ENCODE measurements around the gene NPY4R2.
"Not testable (repeated sequence)": the region's sequence is repeated elsewhere in the genome, so short reads cannot be mapped to it uniquely, and the experiment has no call there.

The NPY4R2 gene

GRCh38 chr10:47933462-47933861 lies 15.0 kb downstream of the NPY4R2 start:
- DNase-seq = not testable (repeated sequence)

DNA sequence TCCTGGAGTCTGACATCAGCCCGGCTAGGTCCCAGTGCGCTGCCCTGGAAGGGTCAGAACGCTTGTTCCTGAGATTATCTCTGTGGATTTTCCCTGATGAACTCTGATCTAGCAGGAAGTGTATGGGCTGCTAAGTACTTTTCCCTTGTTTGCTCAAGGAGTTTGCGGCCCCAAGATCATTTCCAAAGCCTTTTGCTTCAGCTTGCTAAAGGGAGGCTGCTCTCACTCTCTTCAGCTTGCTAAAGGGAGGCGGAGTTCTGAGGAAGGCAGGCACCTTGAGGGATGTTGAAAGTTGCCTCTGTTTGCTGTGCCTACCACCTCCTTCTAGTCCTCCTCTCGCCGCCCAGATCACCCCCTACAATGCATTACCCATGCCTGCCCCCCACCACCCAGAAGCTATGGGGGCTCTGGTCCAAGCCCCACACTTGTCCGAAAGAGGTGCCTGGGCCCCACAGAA lies 18.3 kb downstream of the NPY4R2 start:
- not testable (repeated sequence) for DNase-seq

DNA sequence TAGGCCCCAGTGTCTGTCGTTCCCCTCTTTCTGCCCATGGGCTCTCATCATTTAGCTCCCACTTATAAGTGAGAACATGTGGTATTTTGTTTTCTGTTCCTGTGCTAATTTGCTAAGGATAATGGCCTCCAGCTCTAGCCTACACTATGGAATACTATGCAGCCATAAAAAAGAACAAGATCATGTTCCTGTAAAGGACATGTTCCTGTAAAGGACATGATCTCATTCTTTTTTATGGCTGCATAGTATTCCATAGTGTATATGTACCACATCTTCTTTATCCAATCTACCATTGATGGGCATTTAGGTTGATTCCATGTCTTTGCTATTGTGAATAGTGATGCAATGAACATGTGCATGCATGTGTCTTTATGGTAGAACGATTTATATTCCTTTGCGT lies 19.2 kb downstream of the NPY4R2 start:
- not testable (repeated sequence) for DNase-seq

- DNase-seq = not testable (repeated sequence)
Observed at GRCh38 chr10:47940821-47941220, 22.4 kb downstream of the NPY4R2 start.

GRCh38 chr10:47941379-47941778 lies 22.9 kb downstream of the NPY4R2 start:
- DNase-seq = not testable (repeated sequence)

DNA sequence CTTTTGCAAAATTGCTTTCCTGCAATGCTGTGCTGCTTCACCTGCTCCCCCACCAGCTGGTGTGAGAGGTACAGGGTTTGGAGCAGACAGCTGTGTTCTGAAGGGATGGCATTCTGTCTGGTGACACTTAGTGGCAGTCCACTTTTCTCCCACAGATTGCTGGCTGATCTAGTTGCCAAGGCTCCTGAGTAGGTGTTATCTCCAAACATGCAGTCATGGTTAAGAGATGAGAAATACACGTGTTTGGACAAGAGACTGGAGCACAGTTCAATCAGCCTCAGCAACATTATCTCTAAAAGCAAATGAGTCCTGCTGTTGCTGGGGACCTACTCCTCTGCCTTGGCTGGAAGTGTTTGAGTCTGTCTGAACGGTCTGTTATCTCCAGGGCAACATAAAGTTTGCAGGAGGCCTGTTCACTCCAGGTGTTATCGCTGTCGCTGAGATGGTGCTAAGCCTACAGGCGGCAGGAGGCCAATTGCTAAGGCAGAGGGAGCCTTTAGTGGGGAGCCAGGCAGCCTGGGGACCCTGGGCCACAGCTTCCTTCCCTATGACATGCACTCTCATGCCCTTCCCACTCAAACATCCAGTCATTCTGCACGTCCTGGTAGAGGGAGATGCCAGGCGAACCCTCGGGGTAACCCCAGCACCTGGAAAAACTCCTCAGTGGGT lies 24.0 kb downstream of the NPY4R2 start:
- peak; percentile 21 for DNase-seq

- not testable (repeated sequence) for DNase-seq
Observed at GRCh38 chr10:47943328-47943727, 24.9 kb downstream of the NPY4R2 start.

DNA sequence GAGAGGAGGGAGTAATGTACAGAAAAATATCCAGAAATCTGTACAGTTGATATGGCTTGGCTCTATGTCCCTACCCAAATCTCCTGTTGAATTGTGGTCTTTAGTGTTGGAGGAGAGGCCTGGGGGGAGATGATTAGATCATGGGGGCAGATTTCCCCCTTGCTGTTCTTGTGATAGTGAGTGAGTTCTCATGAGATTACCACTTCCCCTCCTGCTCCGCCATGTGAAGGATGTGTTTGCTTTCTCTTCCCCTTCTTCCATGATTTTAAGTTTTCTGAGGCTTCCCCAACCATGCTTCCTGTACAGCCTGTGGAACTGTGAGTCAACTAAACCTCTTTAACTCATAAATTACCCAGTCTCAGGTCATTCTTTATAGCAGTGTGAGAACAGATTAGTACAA lies 29.0 kb downstream of the NPY4R2 start:
- DNase-seq = not testable (repeated sequence)

- not testable (repeated sequence) for DNase-seq
Observed at GRCh38 chr10:47957158-47957557, 38.7 kb downstream of the NPY4R2 start.

GRCh38 chr10:47959677-47960076 lies 41.2 kb downstream of the NPY4R2 start:
- not testable (repeated sequence) for DNase-seq

DNA sequence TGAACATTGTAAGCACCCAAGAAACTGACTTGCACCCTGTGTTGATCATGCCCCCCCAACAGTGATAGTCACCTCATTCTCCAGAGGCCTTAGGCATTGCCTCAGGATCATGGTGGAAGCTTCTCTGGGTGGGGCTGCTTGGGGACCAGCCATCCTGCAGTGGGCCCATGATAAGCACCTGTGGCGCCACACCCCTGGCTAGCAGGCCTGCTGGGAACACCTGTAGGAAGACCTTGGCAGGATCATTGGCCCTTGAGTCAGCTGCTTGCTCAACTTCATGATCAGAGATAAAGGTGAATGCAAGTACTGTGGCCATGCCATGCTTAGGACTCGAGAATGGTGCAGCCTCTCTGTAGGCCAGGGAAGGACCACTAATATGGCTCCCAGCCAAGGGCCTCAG lies 42.2 kb downstream of the NPY4R2 start:
- not testable (repeated sequence) for DNase-seq

- not testable (repeated sequence) for DNase-seq
Observed at GRCh38 chr10:47962785-47963184, 44.3 kb downstream of the NPY4R2 start.

- not testable (repeated sequence) for DNase-seq
Observed at GRCh38 chr10:47964280-47965063, 46.0 kb downstream of the NPY4R2 start.

- not testable (repeated sequence) for DNase-seq
Observed at GRCh38 chr10:47968988-47969387, 50.5 kb downstream of the NPY4R2 start.

- not testable (repeated sequence) for DNase-seq
Observed at GRCh38 chr10:47970047-47970446, 51.6 kb downstream of the NPY4R2 start.

- DNase-seq = not testable (repeated sequence)
Observed at GRCh38 chr10:47971598-47971997, 53.1 kb downstream of the NPY4R2 start.

- not testable (repeated sequence) for DNase-seq
Observed at GRCh38 chr10:47972077-47972476, 53.6 kb downstream of the NPY4R2 start.

All from NCI-H345 (cell line).